Measurements from ENCODE around the gene NKAIN2.

- TF ChIP-seq ZFP30 (CRISPR knock-in tag; IDR thresholded peaks at IDR 0.05) (no peak), CSDC2 (CRISPR knock-in tag; IDR thresholded peaks at IDR 0.05) (no peak), TOX (CRISPR knock-in tag; IDR thresholded peaks at IDR 0.05; ENCODE audit: borderline replicate concordance) (no peak), PATZ1 (CRISPR knock-in tag; IDR thresholded peaks at IDR 0.05; ENCODE audit: borderline replicate concordance) (no peak), ARNTL (CRISPR knock-in tag; IDR thresholded peaks at IDR 0.05; ENCODE audit: borderline replicate concordance, low read depth) (no peak), ZNF70 (CRISPR knock-in tag; IDR thresholded peaks at IDR 0.05) (no peak)
Observed at GRCh38 chr6:124688369-124688768, 884.7 kb downstream of the NKAIN2 start.
